ENCODE data around the gene TAF1B.

The TAF1B gene

GRCh38 chr2:9797681-9798556 lies 45.4 kb upstream of the TAF1B start:
- TF ChIP-seq CTCF (IDR thresholded peaks at IDR 0.05; ENCODE audit: low read depth, low read length): no peak
- Histone ChIP-seq H3K9me3 (no peaks in the 10 kb centered on the region), H3K4me3 (ENCODE audit: low read depth, low read length) (no peak overlapping the region), H3K4me1 (no peaks in the 10 kb centered on the region), H3K36me3 (no peaks in the 10 kb centered on the region), H3K27me3 (no peaks in the 10 kb centered on the region)
- no peak for DNase-seq

- Histone ChIP-seq H3K4me3 (ENCODE audit: low read depth, low read length) (no peak overlapping the region), H3K9me3 (no peaks in the 10 kb centered on the region), H3K36me3 (no peaks in the 10 kb centered on the region), H3K4me1 (no peaks in the 10 kb centered on the region), H3K27me3 (no peaks in the 10 kb centered on the region)
- no peak for DNase-seq
- no peak for TF ChIP-seq CTCF (IDR thresholded peaks at IDR 0.05; ENCODE audit: low read depth, low read length)
These were observed 44.2 kb upstream of the TAF1B start for GRCh38 chr2:9799011-9799596.

- H3K4me3 ChIP-seq (ENCODE audit: low read depth, low read length): no peak overlapping the region
- H3K4me1 ChIP-seq: no peaks in the 10 kb centered on the region
- no peaks in the 10 kb centered on the region for H3K36me3 ChIP-seq
- no peaks in the 10 kb centered on the region for H3K27me3 ChIP-seq
- H3K9me3 ChIP-seq: no peaks in the 10 kb centered on the region
- peak; percentile 91 for DNase-seq
- peak; percentile 99 for TF ChIP-seq CTCF (IDR thresholded peaks at IDR 0.05; ENCODE audit: low read depth, low read length)
These were observed 43.3 kb upstream of the TAF1B start for GRCh38 chr2:9799729-9800632.

- DNase-seq: no peak
- no peak for TF ChIP-seq CTCF (IDR thresholded peaks at IDR 0.05; ENCODE audit: low read depth, low read length)
- Histone ChIP-seq H3K9me3 (no peaks in the 10 kb centered on the region), H3K27me3 (no peaks in the 10 kb centered on the region), H3K4me3 (ENCODE audit: low read depth, low read length) (no peak overlapping the region), H3K36me3 (no peaks in the 10 kb centered on the region), H3K4me1 (no peaks in the 10 kb centered on the region)
These were observed 42.7 kb upstream of the TAF1B start for GRCh38 chr2:9800639-9800974.

- H3K4me1 ChIP-seq: no peaks in the 10 kb centered on the region
These were observed 42.1 kb upstream of the TAF1B start for GRCh38 chr2:9800975-9801726.

More at GRCh38 chr2:9800975-9801726, 42.1 kb upstream of the TAF1B start:
- Histone ChIP-seq H3K36me3 (no peaks in the 10 kb centered on the region), H3K9me3 (no peaks in the 10 kb centered on the region), H3K4me3 (ENCODE audit: low read depth, low read length) (no peak overlapping the region), H3K27me3 (no peaks in the 10 kb centered on the region)
- no peak for DNase-seq
- TF ChIP-seq CTCF (IDR thresholded peaks at IDR 0.05; ENCODE audit: low read depth, low read length): no peak

Data from BE2C (cell line).